ENCODE data around the gene CELSR1. TPM values are rescaled to one million over a fixed set of nuclear protein-coding genes. Genes with fewer than 3 reads are reported as not detected.

The CELSR1 gene
- total RNA-seq, 1 donor: 1.6 TPM

GRCh38 chr22:46463435-46464227, 73.8 kb downstream of the CELSR1 start:
- Histone ChIP-seq H3K27me3 (ENCODE audit: insufficient read depth, low read length) (no peaks in the 10 kb centered on the region), H3K4me1 (ENCODE audit: insufficient read depth, low read length) (no peaks in the 10 kb centered on the region), H3K9me3 (ENCODE audit: low read depth, low read length) (no peaks in the 10 kb centered on the region), H3K4me3 (ENCODE audit: low read length) (no peak overlapping the region)

GRCh38 chr22:46462726-46463371, 74.6 kb downstream of the CELSR1 start:
- no peaks in the 10 kb centered on the region for H3K9me3 ChIP-seq (ENCODE audit: low read depth, low read length)
- no peaks in the 10 kb centered on the region for H3K4me1 ChIP-seq (ENCODE audit: insufficient read depth, low read length)
- H3K4me3 ChIP-seq (ENCODE audit: low read length): no peak overlapping the region
- H3K27me3 ChIP-seq (ENCODE audit: insufficient read depth, low read length): no peaks in the 10 kb centered on the region

GRCh38 chr22:46461566-46462180, 75.7 kb downstream of the CELSR1 start:
- H3K27me3 ChIP-seq (ENCODE audit: insufficient read depth, low read length): no peaks in the 10 kb centered on the region
- H3K4me3 ChIP-seq (ENCODE audit: low read length): no peak overlapping the region
- H3K4me1 ChIP-seq (ENCODE audit: insufficient read depth, low read length): no peaks in the 10 kb centered on the region
- no peaks in the 10 kb centered on the region for H3K9me3 ChIP-seq (ENCODE audit: low read depth, low read length)

- Histone ChIP-seq H3K27me3 (ENCODE audit: insufficient read depth, low read length) (no peaks in the 10 kb centered on the region), H3K9me3 (ENCODE audit: low read depth, low read length) (no peaks in the 10 kb centered on the region), H3K4me3 (ENCODE audit: low read length) (no peak overlapping the region), H3K4me1 (ENCODE audit: insufficient read depth, low read length) (no peaks in the 10 kb centered on the region)
Measured at GRCh38 chr22:46460857-46461256, 76.6 kb downstream of the CELSR1 start.

- Histone ChIP-seq H3K27me3 (ENCODE audit: insufficient read depth, low read length) (no peaks in the 10 kb centered on the region), H3K4me3 (ENCODE audit: low read length) (no peak overlapping the region), H3K9me3 (ENCODE audit: low read depth, low read length) (no peaks in the 10 kb centered on the region), H3K4me1 (ENCODE audit: insufficient read depth, low read length) (no peaks in the 10 kb centered on the region)
Measured at GRCh38 chr22:46459347-46460065, 77.9 kb downstream of the CELSR1 start.

- no peaks in the 10 kb centered on the region for H3K4me1 ChIP-seq (ENCODE audit: insufficient read depth, low read length)
- no peak overlapping the region for H3K4me3 ChIP-seq (ENCODE audit: low read length)
- no peaks in the 10 kb centered on the region for H3K27me3 ChIP-seq (ENCODE audit: insufficient read depth, low read length)
- H3K9me3 ChIP-seq (ENCODE audit: low read depth, low read length): no peaks in the 10 kb centered on the region
Measured at GRCh38 chr22:46458525-46458924, 78.9 kb downstream of the CELSR1 start.

- Histone ChIP-seq H3K27me3 (ENCODE audit: insufficient read depth, low read length) (no peaks in the 10 kb centered on the region), H3K9me3 (ENCODE audit: low read depth, low read length) (no peaks in the 10 kb centered on the region), H3K4me3 (ENCODE audit: low read length) (no peak overlapping the region), H3K4me1 (ENCODE audit: insufficient read depth, low read length) (no peaks in the 10 kb centered on the region)
Measured at GRCh38 chr22:46457502-46458488, 79.6 kb downstream of the CELSR1 start.

GRCh38 chr22:46456818-46457163, 80.6 kb downstream of the CELSR1 start:
- H3K9me3 ChIP-seq (ENCODE audit: low read depth, low read length): no peaks in the 10 kb centered on the region
- no peak overlapping the region for H3K4me3 ChIP-seq (ENCODE audit: low read length)
- no peaks in the 10 kb centered on the region for H3K27me3 ChIP-seq (ENCODE audit: insufficient read depth, low read length)
- no peaks in the 10 kb centered on the region for H3K4me1 ChIP-seq (ENCODE audit: insufficient read depth, low read length)

- H3K4me1 ChIP-seq (ENCODE audit: insufficient read depth, low read length): no peaks in the 10 kb centered on the region
- H3K27me3 ChIP-seq (ENCODE audit: insufficient read depth, low read length): no peaks in the 10 kb centered on the region
- H3K9me3 ChIP-seq (ENCODE audit: low read depth, low read length): no peaks in the 10 kb centered on the region
- no peak overlapping the region for H3K4me3 ChIP-seq (ENCODE audit: low read length)
Measured at GRCh38 chr22:46455446-46455845, 82.0 kb downstream of the CELSR1 start.

- H3K27me3 ChIP-seq (ENCODE audit: insufficient read depth, low read length): no peaks in the 10 kb centered on the region
- H3K4me3 ChIP-seq (ENCODE audit: low read length): no peak overlapping the region
- no peaks in the 10 kb centered on the region for H3K9me3 ChIP-seq (ENCODE audit: low read depth, low read length)
- no peaks in the 10 kb centered on the region for H3K4me1 ChIP-seq (ENCODE audit: insufficient read depth, low read length)
Measured at GRCh38 chr22:46454504-46455269, 82.7 kb downstream of the CELSR1 start.

GRCh38 chr22:46453829-46454503, 83.5 kb downstream of the CELSR1 start:
- no peaks in the 10 kb centered on the region for H3K27me3 ChIP-seq (ENCODE audit: insufficient read depth, low read length)

GRCh38 chr22:46453006-46453828, 84.2 kb downstream of the CELSR1 start:
- Histone ChIP-seq H3K4me3 (ENCODE audit: low read length) (no peak overlapping the region), H3K4me1 (ENCODE audit: insufficient read depth, low read length) (no peaks in the 10 kb centered on the region), H3K9me3 (ENCODE audit: low read depth, low read length) (no peaks in the 10 kb centered on the region), H3K27me3 (ENCODE audit: insufficient read depth, low read length) (no peaks in the 10 kb centered on the region)

More at GRCh38 chr22:46453829-46454503, 83.5 kb downstream of the CELSR1 start:
- H3K4me1 ChIP-seq (ENCODE audit: insufficient read depth, low read length): no peaks in the 10 kb centered on the region
- H3K9me3 ChIP-seq (ENCODE audit: low read depth, low read length): no peaks in the 10 kb centered on the region
- no peak overlapping the region for H3K4me3 ChIP-seq (ENCODE audit: low read length)

Measured in mononuclear cell (primary cell).